Psoas muscle (tissue), 8 donors: Measurements from ENCODE around the gene PALLD. TPM values are rescaled to one million over a fixed set of nuclear protein-coding genes. Genes with fewer than 3 reads are reported as not detected.

ENCODE experiments used
- ATAC-seq, 4 donors: fragments of 200-7000 bp; cut with Tn5 transposase; one replicate each; pipeline ENCODE4 v1.9.1; 2020; ENCODE audit warnings: moderate library complexity in 3 of 4, mild to moderate bottlenecking in 2 of 4
- DNase-seq, 2 donors: peaks; one replicate each; pipeline ENCODE4 v3.0.0-alpha.2; 2020
- H3K27ac ChIP-seq: fragments of 200-600 bp; one replicate; pipeline ENCODE4 v1.8.0; 2022
- H3K27me3 ChIP-seq, 3 donors: fragments of 200-600 bp in 1 of 3; one replicate each; pipeline versions ENCODE4 v1.6.1 to v1.8.0; 2013 to 2022; ENCODE audit warnings: low read length in 2 of 3, mild to moderate bottlenecking in 2 of 3, moderate library complexity in 1 of 3; ENCODE audit not compliant: insufficient read depth in 3 of 3
- H3K36me3 ChIP-seq, 2 donors: fragments of 200-600 bp in 1 of 2; one replicate each; pipeline versions ENCODE4 v1.6.1 to v1.8.0; 2013 to 2022; ENCODE audit warnings: low read depth in 1 of 2, mild to moderate bottlenecking in 1 of 2, moderate library complexity in 1 of 2; ENCODE audit not compliant: insufficient read depth in 1 of 2
- H3K4me1 ChIP-seq: fragments of 200-600 bp; one replicate; pipeline ENCODE4 v1.8.0; 2022
- H3K4me3 ChIP-seq: fragments of 200-600 bp; one replicate; pipeline ENCODE4 v1.8.0; 2022; ENCODE audit warnings: mild to moderate bottlenecking
- H3K9me3 ChIP-seq: fragments of 200-600 bp; one replicate; pipeline ENCODE4 v1.8.0; 2022
- WGBS, 3 donors: extraction: QIAGEN DNeasy Blood & Tissue Kit; methylation state at CpG; one replicate each; pipeline versions ENCODE4 v1.1.6 to v1.1.7; 2013; 5-methylcytosine and 5-hydroxymethylcytosine counted together
- intact Hi-C, 2 donors: fragments of 100-400 bp; cut with DNase I; formaldehyde crosslinking; loops; one replicate each; pipeline versions ENCODE4 v1.11.0 to v1.14.2; 2022
- polyA plus RNA-seq, 3 donors: library from polyadenylated mRNA; stranded (reverse); fragments of 200-250 nt; gene quantifications; one replicate each; pipeline ENCODE4 v1.2.3, GENCODE V29; 2013
- total RNA-seq, 4 donors: library from RNA; stranded (reverse); fragmentation: NEBNext Ultra II Directional in 2 of 4; extraction: Animal tissue kit (Norgen Biotek cat#: 25700) in 2 of 4; gene quantifications; one replicate each; pipeline versions ENCODE4 v1.2.1 to v1.2.4, GENCODE V29; 2021 to 2023
- TF ChIP-seq, protein P1 (sequence below): fragments of 200-600 bp; IDR thresholded peaks from one replicate; pipeline ENCODE4 v1.8.0; 2022; ENCODE audit warnings: antibody characterized with exemption
- donor health status: healthy with polysubstance abuse.
- donor health status: DM: no; HTN: no; CAD: no; lungs with moderate emphysema.
- donor health status: Bipolar disorder and iron deficiency.
- donor health status: healthy.
- donor health status: DM: yes; HTN: yes; CAD: no.
- donor health status: DM: no; HTN: no; CAD: no.
- donor health status: DM: no; HTN: no; CAD: no.
- donor health status: DM: yes; HTN: yes; CAD: no.

PALLD gene
- total and polyA plus RNA-seq, 7 donors: 19.2 to 245 (median 168) TPM

- ATAC-seq (no peak), DNase-seq (no peak)
- 92 to 95% (median 93%) methylated on average over 3 of the region's 3 CpGs for WGBS, 3 donors
- H3K27ac ChIP-seq: no peak overlapping the region
- H3K9me3 ChIP-seq: no peaks in the 10 kb centered on the region
- TF ChIP-seq, protein P1, sequence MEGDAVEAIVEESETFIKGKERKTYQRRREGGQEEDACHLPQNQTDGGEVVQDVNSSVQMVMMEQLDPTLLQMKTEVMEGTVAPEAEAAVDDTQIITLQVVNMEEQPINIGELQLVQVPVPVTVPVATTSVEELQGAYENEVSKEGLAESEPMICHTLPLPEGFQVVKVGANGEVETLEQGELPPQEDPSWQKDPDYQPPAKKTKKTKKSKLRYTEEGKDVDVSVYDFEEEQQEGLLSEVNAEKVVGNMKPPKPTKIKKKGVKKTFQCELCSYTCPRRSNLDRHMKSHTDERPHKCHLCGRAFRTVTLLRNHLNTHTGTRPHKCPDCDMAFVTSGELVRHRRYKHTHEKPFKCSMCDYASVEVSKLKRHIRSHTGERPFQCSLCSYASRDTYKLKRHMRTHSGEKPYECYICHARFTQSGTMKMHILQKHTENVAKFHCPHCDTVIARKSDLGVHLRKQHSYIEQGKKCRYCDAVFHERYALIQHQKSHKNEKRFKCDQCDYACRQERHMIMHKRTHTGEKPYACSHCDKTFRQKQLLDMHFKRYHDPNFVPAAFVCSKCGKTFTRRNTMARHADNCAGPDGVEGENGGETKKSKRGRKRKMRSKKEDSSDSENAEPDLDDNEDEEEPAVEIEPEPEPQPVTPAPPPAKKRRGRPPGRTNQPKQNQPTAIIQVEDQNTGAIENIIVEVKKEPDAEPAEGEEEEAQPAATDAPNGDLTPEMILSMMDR: no peak
- no peaks in the 10 kb centered on the region for H3K27me3 ChIP-seq
- no peaks in the 10 kb centered on the region for H3K36me3 ChIP-seq
- no peak overlapping the region for H3K4me3 ChIP-seq
- intact Hi-C loops: no loop called here
- H3K4me1 ChIP-seq: peaks cover 62% of the 10 kb centered on the region
These were observed 355.5 kb downstream of the PALLD start for GRCh38 chr4:168852387-168852786.

- Histone ChIP-seq H3K4me1 (peaks cover 63% of the 10 kb centered on the region), H3K27ac (peak overlapping the region; percentile 56), H3K9me3 (no peaks in the 10 kb centered on the region), H3K27me3 (no peaks in the 10 kb centered on the region), H3K36me3 (no peaks in the 10 kb centered on the region), H3K4me3 (no peak overlapping the region)
- TF ChIP-seq, protein P1: no peak
- ATAC-seq (no peak), DNase-seq (no peak)
- intact Hi-C loops: no loop called here
- WGBS, 3 donors: 83 to 89% (median 85%) methylated on average over 6 of the region's 6 CpGs
These were observed 356.3 kb downstream of the PALLD start for GRCh38 chr4:168852933-168853713.

DNA sequence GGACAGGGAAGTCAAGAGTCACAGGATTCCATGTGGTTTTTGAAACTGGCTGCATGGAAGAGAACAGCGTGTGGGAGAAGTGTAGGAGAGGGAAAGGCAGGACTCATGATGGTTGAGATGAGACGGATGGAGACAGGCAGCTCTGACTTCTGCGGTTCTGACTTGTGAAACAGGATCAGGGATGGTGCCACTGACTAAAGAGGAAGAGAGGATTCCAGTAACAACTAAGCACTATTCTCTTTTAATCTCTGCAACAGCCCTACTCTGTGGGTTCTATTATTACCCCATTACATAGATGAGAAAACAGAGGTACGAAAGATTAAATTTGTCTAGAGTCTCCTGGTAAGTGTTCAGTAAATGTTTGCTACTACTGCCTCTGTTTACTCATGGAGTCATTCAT is 356.9 kb downstream of the PALLD start:
- peak in 3 of 4 donors; percentile 17 to 45 (median 32) for ATAC-seq
- H3K27me3 ChIP-seq: no peaks in the 10 kb centered on the region
- TF ChIP-seq, protein P1: no peak

DNA sequence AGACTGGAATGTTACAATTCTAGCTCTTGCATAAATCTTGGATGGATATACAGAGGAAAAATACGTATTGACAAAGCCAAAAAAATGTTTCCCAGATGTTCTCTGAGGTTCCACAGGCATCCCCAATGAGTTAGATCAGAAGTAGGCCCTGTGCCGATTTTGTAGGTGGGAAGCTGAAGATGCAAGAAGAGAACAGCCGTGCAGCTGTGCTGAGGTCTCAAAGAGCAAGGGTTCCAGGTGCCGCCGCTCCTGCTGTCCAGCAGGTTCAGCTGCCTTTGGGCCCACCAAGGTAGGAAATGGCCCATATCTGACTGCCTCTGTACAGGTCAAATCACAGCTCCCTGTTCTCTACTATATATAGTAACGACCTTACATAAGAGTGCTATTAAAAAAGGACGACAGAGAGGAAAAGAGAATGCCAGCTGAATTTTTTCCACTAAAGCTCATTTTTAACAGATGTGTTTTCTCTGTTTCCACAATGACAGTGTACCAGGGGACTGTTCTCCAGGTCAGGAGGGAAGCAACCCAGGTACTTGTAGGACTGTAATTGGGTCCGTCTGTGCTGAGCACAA is 357.6 kb downstream of the PALLD start:
- H3K4me1 ChIP-seq: peaks cover 51% of the 10 kb centered on the region
- DNase-seq (peak; percentile 30 to 56), ATAC-seq (peak; percentile 45 to 78 (median 72))
- no peaks in the 10 kb centered on the region for H3K27me3 ChIP-seq
- 31 to 53% (median 33%) methylated on average over 8 of the region's 8 CpGs for WGBS, 3 donors
- no peaks in the 10 kb centered on the region for H3K9me3 ChIP-seq
- H3K27ac ChIP-seq: peak overlapping the region; percentile 56
- no peak overlapping the region for H3K4me3 ChIP-seq
- intact Hi-C loops: no loop called here
- no peaks in the 10 kb centered on the region for H3K36me3 ChIP-seq
- TF ChIP-seq, protein P1: no peak

More for the DNA sequence above, 356.9 kb downstream of the PALLD start:
- Histone ChIP-seq H3K4me3 (no peak overlapping the region), H3K27ac (peak overlapping the region; percentile 56), H3K36me3 (no peaks in the 10 kb centered on the region), H3K4me1 (peaks cover 56% of the 10 kb centered on the region), H3K9me3 (no peaks in the 10 kb centered on the region)
- no peak for DNase-seq
- intact Hi-C loops: no loop called here
- 68 to 94% (median 87%) methylated on average over 4 of the region's 4 CpGs for WGBS, 3 donors
